ENCODE results near the gene CCDC192. TPM values are rescaled to one million over a fixed set of nuclear protein-coding genes. Genes with fewer than 3 reads are reported as not detected.

The CCDC192 gene
- polyA plus RNA-seq, 3 donors = not detected

GRCh38 chr5:127858116-127858784 is 155.1 kb downstream of the CCDC192 start:
- Histone ChIP-seq H2AFZ (ENCODE audit: insufficient read depth, low read depth, low read length, poor library complexity, severe bottlenecking) (no peak overlapping the region), H3K27me3 (ENCODE audit: control insufficient read depth in 2 of 2, insufficient read depth in 2 of 2, low read length in 2 of 2) (no peaks in the 10 kb centered on the region), H3K4me1 (ENCODE audit: control insufficient read depth in 1 of 2, insufficient read depth in 2 of 2, low read length in 2 of 2) (no peaks in the 10 kb centered on the region), H3K36me3 (replicated peaks in 1 of 2; ENCODE audit: control insufficient read depth in 1 of 2, insufficient read depth in 2 of 2, low read length in 2 of 2) (no peaks in the 10 kb centered on the region), H3K9ac (ENCODE audit: insufficient read depth, low read length, poor library complexity, severe bottlenecking) (no peak overlapping the region), H3K79me2 (ENCODE audit: insufficient read depth, low read length) (no peaks in the 10 kb centered on the region), H4K20me1 (ENCODE audit: insufficient read depth, low read length) (no peaks in the 10 kb centered on the region), H3K9me3 (replicated peaks in 1 of 2; ENCODE audit: control insufficient read depth in 1 of 2, insufficient read depth in 1 of 2, low read length in 2 of 2) (no peaks in the 10 kb centered on the region), H3K27ac (ENCODE audit: low read depth in 1 of 2, low read length in 2 of 2) (no peak overlapping the region), H3K4me2 (replicated peaks; ENCODE audit: extremely low read depth, low read length, poor library complexity, severe bottlenecking) (no peak overlapping the region), H3K4me3 (replicated peaks in 1 of 3; ENCODE audit: low read depth in 2 of 3, low read length in 3 of 3) (no peak overlapping the region)
- no peak overlapping the region for H3K4me3 Mint-ChIP-seq
- peaks cover 0 to 5% (median 2%) of the 10 kb centered on the region in 7 donors for H3K9me3 Mint-ChIP-seq
- H3K27ac Mint-ChIP-seq = no peak overlapping the region
- no peak for TF ChIP-seq CTCF (IDR thresholded peaks at IDR 0.05)
- peaks cover 10% of the 10 kb centered on the region for H3K4me1 Mint-ChIP-seq
- intact Hi-C loops (cut with micrococcal nuclease) = no loop called here
- 90% methylated on average over 4 of the region's 5 CpGs for WGBS (ENCODE audit: insufficient coverage)
- H3K27me3 Mint-ChIP-seq (ENCODE audit: low read depth in 3 of 3) = peaks cover 0 to 2% (median 0%) of the 10 kb centered on the region in 3 donors
- no peak for DNase-seq
- H3K36me3 Mint-ChIP-seq = no peaks in the 10 kb centered on the region

GRCh38 chr5:127860291-127860690 is 157.1 kb downstream of the CCDC192 start:
- H3K27me3 Mint-ChIP-seq (ENCODE audit: low read depth in 3 of 3) = peaks cover 0 to 2% (median 0%) of the 10 kb centered on the region in 3 donors
- intact Hi-C loops (cut with micrococcal nuclease) = no loop called here
- Histone ChIP-seq H3K36me3 (replicated peaks in 1 of 2; ENCODE audit: control insufficient read depth in 1 of 2, insufficient read depth in 2 of 2, low read length in 2 of 2) (no peaks in the 10 kb centered on the region), H3K27ac (ENCODE audit: low read depth in 1 of 2, low read length in 2 of 2) (no peak overlapping the region), H3K4me3 (replicated peaks in 1 of 3; ENCODE audit: low read depth in 2 of 3, low read length in 3 of 3) (no peak overlapping the region), H3K9ac (ENCODE audit: insufficient read depth, low read length, poor library complexity, severe bottlenecking) (no peak overlapping the region), H2AFZ (ENCODE audit: insufficient read depth, low read depth, low read length, poor library complexity, severe bottlenecking) (no peak overlapping the region), H3K4me1 (ENCODE audit: control insufficient read depth in 1 of 2, insufficient read depth in 2 of 2, low read length in 2 of 2) (no peaks in the 10 kb centered on the region), H3K9me3 (replicated peaks in 1 of 2; ENCODE audit: control insufficient read depth in 1 of 2, insufficient read depth in 1 of 2, low read length in 2 of 2) (no peaks in the 10 kb centered on the region), H3K79me2 (ENCODE audit: insufficient read depth, low read length) (no peaks in the 10 kb centered on the region), H4K20me1 (ENCODE audit: insufficient read depth, low read length) (no peaks in the 10 kb centered on the region), H3K4me2 (replicated peaks; ENCODE audit: extremely low read depth, low read length, poor library complexity, severe bottlenecking) (no peak overlapping the region), H3K27me3 (ENCODE audit: control insufficient read depth in 2 of 2, insufficient read depth in 2 of 2, low read length in 2 of 2) (no peaks in the 10 kb centered on the region)
- no peak for TF ChIP-seq CTCF (IDR thresholded peaks at IDR 0.05)
- H3K9me3 Mint-ChIP-seq = peaks cover 0 to 2% (median 0%) of the 10 kb centered on the region in 7 donors
- no CpG with 5 or more reads among the region's 2 CpGs for WGBS (ENCODE audit: insufficient coverage)
- H3K36me3 Mint-ChIP-seq = no peaks in the 10 kb centered on the region
- H3K4me1 Mint-ChIP-seq = peaks cover 12% of the 10 kb centered on the region
- DNase-seq = no peak
- no peak overlapping the region for H3K4me3 Mint-ChIP-seq
- H3K27ac Mint-ChIP-seq = no peak overlapping the region
